Fibroblast of mammary gland (primary cell): ENCODE data around the gene SUSD1.

ENCODE experiments used
- DNase-seq: peaks from one replicate; pipeline ENCODE4 v3.0.0-alpha.2; 2010; ENCODE audit warnings: low read depth
- H3K4me3 ChIP-seq: 2 replicates; pipeline ENCODE4 v1.5.1; 2011; ENCODE audit warnings: low read depth, mild to moderate bottlenecking, low read length, moderate library complexity; ENCODE audit not compliant: control insufficient read depth
- CTCF ChIP-seq: conservative IDR thresholded peaks from 2 replicates; pipeline ENCODE4 v1.5.1; 2011; ENCODE audit warnings: low read depth, low read length, inconsistent platforms; ENCODE audit not compliant: control insufficient read depth, insufficient read depth

The SUSD1 gene

GRCh38 chr9:112046181-112046580 lies 128.9 kb downstream of the SUSD1 start:
- peak; percentile 87 for DNase-seq
- no peak overlapping the region for H3K4me3 ChIP-seq
- no peak for TF ChIP-seq CTCF

- no peak for TF ChIP-seq CTCF
- H3K4me3 ChIP-seq: no peak overlapping the region
- DNase-seq: no peak
These were observed 130.2 kb downstream of the SUSD1 start for GRCh38 chr9:112044881-112045280.

GRCh38 chr9:112044186-112044585 lies 130.9 kb downstream of the SUSD1 start:
- TF ChIP-seq CTCF: no peak
- DNase-seq: no peak

GRCh38 chr9:112043423-112043822 lies 131.7 kb downstream of the SUSD1 start:
- H3K4me3 ChIP-seq: no peak overlapping the region
- TF ChIP-seq CTCF: no peak
- DNase-seq: peak; percentile 54

More at GRCh38 chr9:112044186-112044585, 130.9 kb downstream of the SUSD1 start:
- H3K4me3 ChIP-seq: no peak overlapping the region

GRCh38 chr9:112042769-112043168 lies 132.3 kb downstream of the SUSD1 start:
- DNase-seq: no peak
- H3K4me3 ChIP-seq: no peak overlapping the region
- TF ChIP-seq CTCF: no peak

- no peak overlapping the region for H3K4me3 ChIP-seq
- DNase-seq: no peak
- TF ChIP-seq CTCF: no peak
These were observed 132.9 kb downstream of the SUSD1 start for GRCh38 chr9:112042244-112042638.

GRCh38 chr9:112041536-112042243 lies 133.4 kb downstream of the SUSD1 start:
- TF ChIP-seq CTCF: no peak
- no peak overlapping the region for H3K4me3 ChIP-seq
- peak; percentile 99 for DNase-seq
